ENCODE data around the gene RALGAPA2.

Gene RALGAPA2

GRCh38 chr20:20627471-20627870 lies 85.0 kb downstream of the RALGAPA2 start:
- no peak for DNase-seq

DNA sequence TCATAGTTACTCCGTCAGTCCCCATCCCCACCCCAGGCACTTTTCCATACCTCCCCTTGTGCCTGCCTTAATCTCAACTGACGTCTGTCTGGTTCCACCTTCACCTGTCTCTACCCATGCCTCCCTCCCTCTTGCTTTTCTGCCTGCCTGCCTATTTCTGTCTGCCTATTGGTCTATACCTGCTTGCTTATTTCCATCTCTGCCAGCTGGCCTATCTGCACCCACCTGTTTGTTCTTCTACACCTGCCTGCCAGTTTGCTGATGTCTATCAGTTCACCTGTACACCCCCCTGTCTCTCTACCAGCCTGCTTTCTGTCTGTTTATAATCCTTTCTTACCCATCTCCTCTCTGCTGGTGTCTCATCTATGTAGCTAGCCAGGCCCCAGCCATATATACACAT lies 87.5 kb downstream of the RALGAPA2 start:
- DNase-seq = no peak

GRCh38 chr20:20621195-20621594 lies 91.2 kb downstream of the RALGAPA2 start:
- no peak for DNase-seq

DNA sequence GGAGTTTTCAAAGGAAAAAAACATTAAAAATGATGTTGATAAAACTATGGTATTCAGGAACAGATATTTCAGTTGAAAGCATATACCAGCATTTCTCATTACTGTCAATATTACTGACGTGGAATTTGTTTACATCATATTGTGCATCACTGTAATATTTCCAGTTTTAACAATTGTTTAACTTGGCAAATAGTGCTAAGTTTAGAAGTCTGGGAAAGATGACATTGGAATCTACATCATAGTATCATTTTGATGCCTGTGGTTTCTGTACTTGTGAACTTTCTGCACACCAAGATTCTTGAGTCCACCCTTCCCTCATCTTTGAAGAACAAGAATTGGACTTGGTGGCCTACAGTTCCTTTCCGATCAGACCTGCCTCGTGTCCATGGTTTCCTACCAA lies 98.1 kb downstream of the RALGAPA2 start:
- DNase-seq = no peak

DNA sequence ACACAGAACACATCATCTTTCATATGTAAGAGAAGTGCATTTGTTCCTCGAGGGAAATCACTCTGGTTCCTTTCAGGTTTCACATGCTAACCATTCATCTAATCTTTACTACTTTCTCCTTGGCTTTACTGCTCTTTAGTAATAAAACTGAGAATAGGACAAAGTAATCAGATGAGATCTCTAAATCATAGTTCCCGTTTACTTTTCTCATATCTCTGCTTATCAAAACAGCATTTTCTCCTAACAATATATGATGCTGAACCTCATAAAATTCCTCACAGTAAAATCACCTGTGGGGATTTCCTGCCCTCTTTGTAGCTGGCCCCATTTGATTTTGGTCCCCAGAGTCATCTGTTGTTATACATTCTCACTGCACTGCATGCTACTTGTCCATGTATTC lies 100.2 kb downstream of the RALGAPA2 start:
- DNase-seq = no peak

GRCh38 chr20:20611167-20611566 lies 101.3 kb downstream of the RALGAPA2 start:
- DNase-seq = no peak

- DNase-seq = no peak
These were observed 102.9 kb downstream of the RALGAPA2 start for GRCh38 chr20:20609522-20609921.

- no peak for DNase-seq
These were observed 103.8 kb downstream of the RALGAPA2 start for GRCh38 chr20:20608641-20609040.

GRCh38 chr20:20608041-20608440 lies 104.4 kb downstream of the RALGAPA2 start:
- DNase-seq = no peak

DNA sequence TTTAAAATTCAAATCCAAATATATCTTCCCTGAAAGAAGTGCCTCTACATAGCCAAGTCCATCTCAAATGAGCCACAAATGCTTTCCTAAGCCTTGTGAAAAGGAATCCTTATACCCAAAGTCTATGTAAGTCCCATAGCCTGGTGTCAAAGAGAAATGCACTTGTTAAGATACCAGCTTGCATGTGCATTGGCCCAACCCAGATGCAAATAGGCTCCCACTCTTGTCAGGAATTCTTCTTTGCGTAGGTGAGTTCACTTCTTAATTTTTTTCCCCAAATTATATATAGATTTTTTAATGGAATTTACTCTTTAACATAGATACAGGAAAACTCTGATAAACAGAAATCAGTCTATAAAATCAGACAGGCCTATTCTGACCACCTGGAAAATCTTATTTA lies 105.6 kb downstream of the RALGAPA2 start:
- no peak for DNase-seq

GRCh38 chr20:20606050-20606449 lies 106.4 kb downstream of the RALGAPA2 start:
- DNase-seq = no peak

DNA sequence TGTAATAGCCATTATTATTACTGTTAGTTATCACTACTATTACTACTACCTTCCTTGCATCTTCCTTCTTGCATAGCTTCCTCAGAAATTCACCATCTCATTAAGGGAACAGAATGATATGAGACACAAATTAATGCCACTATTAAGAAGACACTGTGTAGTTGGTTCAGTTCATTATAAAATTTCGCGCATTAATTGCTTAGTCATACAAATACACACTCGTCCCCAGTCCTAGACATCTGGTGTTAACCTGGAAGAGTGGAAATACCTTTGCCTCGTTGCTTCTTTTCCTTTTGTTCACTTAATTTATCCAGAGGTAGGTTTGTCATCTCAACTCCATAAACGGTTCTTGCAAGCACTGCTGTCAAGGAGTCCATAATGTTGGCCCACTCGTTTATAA lies 107.5 kb downstream of the RALGAPA2 start:
- DNase-seq = no peak

DNA sequence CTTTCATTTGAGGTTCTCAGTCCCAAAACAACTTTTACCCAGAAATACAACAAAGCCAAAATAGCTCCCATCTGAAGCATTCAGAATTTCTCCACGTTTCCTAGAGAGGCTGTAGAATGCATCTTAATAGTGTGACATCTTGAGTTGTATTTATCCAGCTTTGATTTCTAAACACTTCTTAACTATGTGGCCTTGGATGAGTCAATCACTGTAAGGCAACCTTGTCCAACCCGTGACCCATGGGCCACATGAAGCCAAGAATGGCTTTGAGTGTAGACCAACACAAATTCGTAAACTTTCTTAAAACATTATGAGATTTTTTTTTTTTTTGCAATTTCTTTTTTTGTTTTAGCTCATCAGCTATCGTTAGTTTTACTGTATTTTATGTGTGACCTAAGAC lies 108.1 kb downstream of the RALGAPA2 start:
- no peak for DNase-seq

DNA sequence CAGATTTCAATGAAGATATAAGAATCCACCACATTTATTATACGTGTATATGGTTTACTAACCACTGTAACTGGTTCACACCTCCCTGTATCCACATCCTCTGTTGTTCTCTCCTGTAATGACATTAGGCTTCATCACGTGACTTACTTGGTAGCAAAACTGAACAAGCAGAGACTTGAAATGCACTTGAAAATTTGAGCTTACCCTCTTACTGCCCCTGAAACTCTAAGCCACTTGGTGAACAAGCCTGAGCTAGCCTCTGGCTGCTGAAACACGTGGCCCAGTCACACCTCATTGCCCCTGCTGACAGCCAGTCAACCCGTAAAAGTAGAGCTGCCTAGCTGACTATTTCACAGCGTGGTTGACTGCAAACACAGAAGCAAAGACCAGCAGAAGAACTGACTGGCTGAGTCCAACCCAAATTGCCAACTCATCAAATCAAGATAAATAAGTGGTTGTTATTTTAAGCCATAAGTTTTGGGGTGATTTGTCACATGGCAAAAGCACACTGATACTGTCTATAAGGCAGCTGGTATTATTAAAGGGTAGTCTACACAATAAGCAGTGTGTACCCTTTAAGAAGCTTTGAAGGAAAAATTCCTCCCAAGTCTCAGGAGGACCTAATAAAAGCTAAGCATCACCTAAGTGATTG lies 109.0 kb downstream of the RALGAPA2 start:
- peak; percentile 15 to 49 for DNase-seq

DNA sequence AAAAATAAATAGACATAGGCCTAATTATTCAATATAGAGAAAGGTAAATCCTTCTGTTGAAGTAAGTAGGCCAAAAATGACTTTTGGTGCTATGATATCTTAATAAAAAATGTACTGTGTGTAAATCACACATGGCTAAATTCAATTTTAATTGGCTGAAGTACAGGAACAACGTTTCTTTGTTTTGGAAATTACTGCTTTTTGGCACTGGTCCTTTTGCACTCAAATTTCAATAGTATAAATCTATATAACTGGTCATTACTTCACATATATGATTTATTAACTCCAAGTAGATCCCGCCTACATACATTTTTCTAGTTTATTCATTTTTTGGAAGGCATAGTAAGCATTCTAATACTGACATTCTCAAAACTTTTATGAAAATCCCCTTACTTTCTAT lies 114.5 kb downstream of the RALGAPA2 start:
- no peak for DNase-seq

DNA sequence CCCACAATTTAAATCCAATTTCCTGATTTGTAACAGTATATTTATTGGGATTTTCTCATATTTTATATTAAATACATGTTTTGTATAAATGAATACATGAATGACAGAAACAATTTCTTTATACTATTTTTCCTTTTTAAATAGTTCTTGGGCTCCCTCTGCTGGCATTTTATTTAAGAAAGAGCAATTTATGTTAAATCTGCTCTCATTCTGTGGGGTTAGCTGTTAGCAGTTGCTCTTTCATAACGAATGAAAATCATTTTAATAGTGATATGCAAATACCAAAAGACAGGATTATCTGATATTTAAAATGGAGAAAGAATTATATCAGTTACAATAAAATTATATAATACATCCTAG lies 118.3 kb downstream of the RALGAPA2 start:
- peak in 1 of 2 donors; percentile 15 for DNase-seq

DNA sequence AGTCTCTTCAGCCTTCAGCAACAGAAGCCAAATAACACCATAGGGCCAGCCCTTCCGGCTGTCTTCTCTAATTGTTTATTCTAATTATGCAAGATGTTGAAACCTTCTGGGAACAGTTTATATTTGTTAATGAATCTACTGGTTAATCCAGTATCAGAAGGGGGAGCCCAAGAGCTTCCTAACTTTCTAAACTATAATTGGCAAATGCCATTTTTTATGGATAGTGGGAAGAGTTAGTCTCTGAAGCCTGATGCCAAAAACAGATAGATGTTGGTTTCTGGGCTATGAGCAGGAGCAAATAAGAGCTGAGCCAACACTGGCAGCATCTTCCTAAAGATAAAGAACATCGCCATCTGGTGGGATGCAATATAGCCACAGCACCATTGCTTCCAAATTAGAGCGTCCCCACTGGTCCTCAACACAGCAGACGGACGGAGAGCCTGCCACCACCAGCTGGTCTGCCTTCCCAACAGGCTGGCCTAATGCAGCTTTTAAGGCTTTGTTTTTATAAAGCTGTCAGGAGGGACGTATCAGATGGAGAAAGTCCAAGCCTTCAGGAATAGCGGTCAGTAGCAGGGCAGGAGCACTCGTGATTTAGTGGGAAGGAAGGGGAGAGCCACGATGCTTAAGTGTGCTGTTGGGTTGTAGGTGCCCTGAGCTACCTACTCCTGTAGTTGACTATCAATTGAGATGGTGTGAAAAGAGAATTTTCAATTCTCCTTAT lies 118.8 kb downstream of the RALGAPA2 start:
- no peak for DNase-seq

DNA sequence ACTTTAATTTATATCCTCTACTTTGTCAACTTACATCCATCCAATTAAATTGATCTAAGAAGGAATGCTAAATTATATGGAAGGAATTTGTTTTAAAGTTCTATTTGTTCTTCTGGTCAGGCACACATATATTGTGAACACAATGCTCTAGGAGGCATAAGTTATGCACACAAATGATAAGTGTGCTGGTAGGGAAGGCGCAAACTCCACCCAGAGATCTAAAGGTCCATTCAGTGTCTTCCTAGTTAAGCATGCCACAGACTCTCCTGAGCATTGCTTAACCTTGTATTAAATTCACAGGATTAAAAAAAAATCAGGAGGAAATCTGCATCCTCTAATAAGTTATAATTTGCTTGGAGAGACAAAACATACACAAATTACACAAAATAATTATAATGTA lies 127.3 kb downstream of the RALGAPA2 start:
- no peak for DNase-seq

DNA sequence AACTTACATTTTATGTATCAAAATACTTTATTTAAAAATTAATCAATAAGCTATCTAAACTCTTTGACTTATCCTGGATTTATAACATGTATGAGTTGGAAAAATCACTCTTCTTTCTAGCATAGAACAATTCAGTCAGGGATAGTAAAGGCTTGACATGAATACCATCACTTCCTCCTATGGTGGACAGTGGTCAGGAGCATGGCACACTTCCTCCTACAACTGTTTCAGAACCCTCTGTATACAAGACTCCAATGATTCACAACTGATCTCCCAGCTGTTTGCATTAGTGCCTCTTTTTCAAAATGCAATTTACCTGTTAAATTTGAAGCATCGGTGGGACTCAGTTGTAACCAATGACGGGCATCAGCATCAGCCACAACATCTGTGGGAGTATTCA lies 129.7 kb downstream of the RALGAPA2 start:
- DNase-seq = no peak

- no peak for DNase-seq
These were observed 132.3 kb downstream of the RALGAPA2 start for GRCh38 chr20:20580139-20580538.

DNA sequence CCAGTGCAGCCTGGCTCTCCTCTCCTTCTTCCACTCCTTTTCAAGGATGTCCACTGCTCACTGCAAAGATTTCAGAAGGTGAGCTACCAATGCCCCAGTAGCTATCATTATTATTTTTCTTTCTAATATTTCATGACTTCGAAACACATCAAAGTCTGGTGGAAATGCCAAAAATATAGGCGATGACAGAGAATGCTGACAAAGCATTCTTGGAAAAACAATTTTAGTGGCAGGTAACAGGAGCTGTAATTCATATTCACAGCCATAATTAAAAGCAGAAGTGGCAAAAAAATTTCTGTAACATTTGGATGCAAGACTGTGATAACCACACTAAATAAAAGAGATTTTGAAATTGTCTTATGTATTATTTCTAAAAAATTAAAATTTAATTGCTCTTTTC lies 133.6 kb downstream of the RALGAPA2 start:
- DNase-seq = no peak

DNA sequence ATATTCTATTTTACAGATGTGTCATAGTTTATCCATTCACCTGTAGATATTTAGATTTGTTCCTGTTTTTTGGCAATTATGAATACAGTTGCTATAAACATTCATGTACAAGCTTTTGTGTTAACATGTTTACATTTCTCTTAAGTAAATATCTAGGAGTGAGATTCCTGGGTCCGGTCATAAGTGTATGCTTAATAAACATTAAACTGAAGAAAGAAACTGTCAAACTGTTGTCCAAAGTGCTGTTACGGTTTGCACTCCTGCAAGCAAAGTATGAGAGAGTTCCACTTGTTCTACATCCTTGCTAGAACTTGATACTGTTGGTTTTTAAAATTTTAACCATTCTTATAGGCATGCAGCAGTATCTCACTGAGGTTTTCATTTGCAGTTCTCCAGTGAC lies 138.6 kb downstream of the RALGAPA2 start:
- no peak for DNase-seq

DNA sequence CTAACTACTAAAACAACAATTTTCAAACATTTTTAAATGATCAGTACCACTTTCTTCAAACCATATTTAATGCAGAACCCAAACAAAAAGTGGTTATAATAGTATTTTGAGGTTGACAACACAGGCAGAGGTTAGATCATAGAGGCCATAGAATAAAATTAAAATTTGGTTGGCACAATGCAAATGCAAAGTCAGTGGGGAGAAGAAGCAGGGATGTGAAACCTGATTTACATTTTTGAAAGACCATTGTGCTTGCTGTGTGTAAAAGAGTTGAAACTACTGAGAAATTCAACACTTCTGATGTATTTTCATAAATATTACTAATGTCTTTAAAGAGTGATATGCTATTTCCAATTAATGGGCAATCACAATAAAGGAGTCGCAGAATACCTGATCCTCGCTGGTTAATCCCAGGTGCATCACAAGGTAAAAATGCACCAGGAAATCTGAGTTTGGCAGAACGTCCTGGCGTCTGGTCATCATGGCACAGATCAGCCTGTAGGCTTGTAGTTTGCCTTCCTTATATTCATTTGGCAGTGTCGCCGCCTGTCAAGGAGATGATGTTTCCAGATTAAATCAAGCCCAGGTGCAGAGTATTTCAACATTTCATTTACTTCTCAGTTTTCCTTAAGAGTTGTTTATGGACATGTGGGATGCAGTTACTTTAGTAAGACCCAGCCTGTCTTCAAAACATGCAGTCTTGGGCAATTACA lies 141.2 kb downstream of the RALGAPA2 start:
- no peak for DNase-seq

DNA sequence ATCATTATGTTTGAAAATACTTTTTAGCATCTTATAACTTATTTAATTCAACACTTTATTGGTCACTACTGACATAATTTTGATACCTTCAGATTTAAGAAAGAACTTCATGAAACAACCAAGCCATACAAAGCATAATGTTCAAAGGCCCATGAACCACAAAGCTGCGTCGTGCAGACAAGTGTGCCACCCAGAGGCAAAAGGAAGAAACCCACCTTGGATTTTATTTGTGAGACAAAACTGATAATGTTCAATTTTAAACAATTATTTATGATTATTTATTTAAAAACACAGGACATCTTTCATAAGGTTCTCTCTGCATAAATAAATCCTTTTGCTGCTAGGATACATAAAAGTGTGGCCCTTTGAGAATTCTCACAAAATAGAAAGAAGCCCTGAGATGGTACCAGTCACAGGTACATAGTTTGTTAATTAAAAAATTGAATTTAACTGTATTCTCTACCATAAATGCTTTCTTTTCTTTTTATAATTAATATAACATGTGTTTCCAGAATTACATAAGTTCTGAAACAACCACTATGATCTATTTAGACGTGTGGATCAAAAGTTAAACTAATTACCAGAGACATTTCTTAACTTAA lies 143.7 kb downstream of the RALGAPA2 start:
- DNase-seq = peak in 1 of 2 donors; percentile 34

All from CD4-positive, alpha-beta T cell treated with Interleukin-4 for 1 hour (primary cell).